Gastroesophageal sphincter (tissue), 4 donors: ENCODE results near the gene DET1. TPM values are rescaled to one million over a fixed set of nuclear protein-coding genes. Genes with fewer than 3 reads are reported as not detected.

Experiments used
- ATAC-seq: fragments of 150-250 bp; one replicate; pipeline ENCODE4 v1.9.1; 2016; ENCODE audit warnings: mild to moderate bottlenecking, moderate library complexity
- H3K27ac ChIP-seq, 4 donors: fragments of 200-600 bp; sonication (generic) in 3 of 4; 1 replicate in 3 of 4; 2 replicates in 1 of 4; pipeline ENCODE4 v1.5.1; 2016 to 2019
- H3K27me3 ChIP-seq: fragments of 200-600 bp; sonication (generic); one replicate; pipeline ENCODE4 v1.5.1; 2019
- H3K36me3 ChIP-seq, 2 donors: fragments of 200-600 bp; sonication (generic); one replicate each; pipeline ENCODE4 v1.5.1; 2019; ENCODE audit warnings: control low read depth in 1 of 2
- H3K4me1 ChIP-seq, 3 donors: fragments of 200-600 bp; sonication (generic); 1 replicate in 2 of 3; 2 replicates in 1 of 3; pipeline ENCODE4 v1.5.1; 2016 to 2019; ENCODE audit warnings: control low read depth in 2 of 3
- H3K4me3 ChIP-seq, 2 donors: fragments of 200-600 bp; sonication (generic); one replicate each; pipeline ENCODE4 v1.5.1; 2019; ENCODE audit warnings: mild to moderate bottlenecking in 1 of 2, moderate library complexity in 1 of 2
- H3K9me3 ChIP-seq, 3 donors: fragments of 200-600 bp; sonication (generic); one replicate each; pipeline ENCODE4 v1.5.1; 2017 to 2019; ENCODE audit warnings: control low read depth in 2 of 3
- CTCF ChIP-seq, 4 experiments: fragments of 200-600 bp in 2 of 4; fragments of 450-650 bp in 2 of 4; sonication (generic) in 1 of 4; IDR thresholded peaks; one replicate each; pipeline ENCODE4 v1.5.1; 2017 to 2019; ENCODE audit warnings: antibody characterized with exemption in 4 of 4, mild to moderate bottlenecking in 2 of 4, moderate library complexity in 2 of 4
- EP300 ChIP-seq: sonication (generic); formaldehyde crosslinking; IDR thresholded peaks from one replicate; pipeline ENCODE4 v1.6.1; 2017; ENCODE audit warnings: antibody characterized with exemption, mild to moderate bottlenecking
- POLR2A ChIP-seq, 2 donors: fragments of 450-650 bp; IDR thresholded peaks; one replicate each; pipeline ENCODE4 v1.6.1; 2017; ENCODE audit warnings: antibody characterized with exemption in 2 of 2, mild to moderate bottlenecking in 2 of 2, moderate library complexity in 1 of 2
- POLR2AphosphoS5 ChIP-seq: sonication (generic); formaldehyde crosslinking; IDR thresholded peaks from one replicate; pipeline ENCODE4 v1.6.1; 2017; ENCODE audit warnings: antibody characterized with exemption
- WGBS, 2 donors: methylation state at CpG; one replicate each; pipeline ENCODE4 v1.1.5; 2018; ENCODE audit warnings: low coverage in 1 of 2; 5-methylcytosine and 5-hydroxymethylcytosine counted together
- total RNA-seq, 4 donors: library from RNA; depleted of rRNA; stranded (reverse); fragments of >200 nt; gene quantifications; one replicate each; pipeline ENCODE4 v1.1.0, GENCODE V29; 2016

The DET1 gene
- total RNA-seq, 4 donors from 2014 or later: 1.3 to 11.5 (median 6.6) TPM

- no peaks in the 10 kb centered on the region for H3K4me1 ChIP-seq
- H3K27me3 ChIP-seq: no peaks in the 10 kb centered on the region
- ATAC-seq: no peak
- no peak overlapping the region for H3K4me3 ChIP-seq
- TF ChIP-seq CTCF (IDR thresholded peaks at IDR 0.05): no peak
- TF ChIP-seq POLR2A (IDR thresholded peaks at IDR 0.05): no peak
- no peak for TF ChIP-seq POLR2AphosphoS5
- no peak for TF ChIP-seq EP300
- H3K9me3 ChIP-seq: no peaks in the 10 kb centered on the region
- H3K27ac ChIP-seq: no peak overlapping the region
- peaks cover 0 to 94% of the 10 kb centered on the region in 2 donors for H3K36me3 ChIP-seq
Observed at GRCh38 chr15:88506628-88507027, 39.9 kb downstream of the DET1 start.

- ATAC-seq: no peak
- TF ChIP-seq CTCF (IDR thresholded peaks at IDR 0.05): no peak
- TF ChIP-seq EP300: no peak
- TF ChIP-seq POLR2AphosphoS5: no peak
- TF ChIP-seq POLR2A (IDR thresholded peaks at IDR 0.05): no peak
- Histone ChIP-seq H3K4me3 (no peak overlapping the region), H3K36me3 (peaks cover 0 to 88% of the 10 kb centered on the region in 2 donors), H3K4me1 (no peaks in the 10 kb centered on the region), H3K27ac (no peak overlapping the region), H3K9me3 (no peaks in the 10 kb centered on the region), H3K27me3 (no peaks in the 10 kb centered on the region)
- 100% methylated on average over 2 of the region's 2 CpGs; no CpG with 5 or more reads in 1 of the 2 donors for WGBS, 2 donors
Observed at GRCh38 chr15:88505721-88506120, 40.8 kb downstream of the DET1 start.

- Histone ChIP-seq H3K27me3 (no peaks in the 10 kb centered on the region), H3K36me3 (peaks cover 0 to 80% of the 10 kb centered on the region in 2 donors), H3K4me3 (no peak overlapping the region), H3K27ac (no peak overlapping the region), H3K9me3 (no peaks in the 10 kb centered on the region), H3K4me1 (no peaks in the 10 kb centered on the region)
- TF ChIP-seq CTCF (IDR thresholded peaks at IDR 0.05): no peak
- TF ChIP-seq POLR2AphosphoS5: no peak
- no peak for TF ChIP-seq POLR2A (IDR thresholded peaks at IDR 0.05)
- no peak for TF ChIP-seq EP300
- ATAC-seq: no peak
- WGBS, 2 donors: 75% methylated on average over 1 of the region's 1 CpG; no CpG with 5 or more reads in 1 of the 2 donors
Observed at GRCh38 chr15:88504445-88504844, 42.0 kb downstream of the DET1 start.

- 61% methylated on average over 3 of the region's 3 CpGs; no CpG with 5 or more reads in 1 of the 2 donors for WGBS, 2 donors
- no peak for TF ChIP-seq POLR2AphosphoS5
- no peak for TF ChIP-seq POLR2A (IDR thresholded peaks at IDR 0.05)
- no peak for TF ChIP-seq EP300
- no peak for TF ChIP-seq CTCF (IDR thresholded peaks at IDR 0.05)
- no peak overlapping the region for H3K27ac ChIP-seq
- no peaks in the 10 kb centered on the region for H3K9me3 ChIP-seq
- ATAC-seq: no peak
- no peaks in the 10 kb centered on the region for H3K4me1 ChIP-seq
- H3K36me3 ChIP-seq: peaks cover 0 to 77% of the 10 kb centered on the region in 2 donors
- H3K27me3 ChIP-seq: no peaks in the 10 kb centered on the region
- H3K4me3 ChIP-seq: no peak overlapping the region
Observed at GRCh38 chr15:88498996-88499395, 47.5 kb downstream of the DET1 start.

GRCh38 chr15:88497109-88497765, 49.2 kb downstream of the DET1 start:
- H3K4me1 ChIP-seq: no peaks in the 10 kb centered on the region
- no peaks in the 10 kb centered on the region for H3K27me3 ChIP-seq
- no peak overlapping the region for H3K4me3 ChIP-seq
- WGBS, 2 donors: 87 to 94% methylated on average over 4 to 6 of the region's 11 CpGs
- no peaks in the 10 kb centered on the region for H3K9me3 ChIP-seq
- peaks cover 0 to 69% of the 10 kb centered on the region in 2 donors for H3K36me3 ChIP-seq
- no peak for ATAC-seq
- H3K27ac ChIP-seq: no peak overlapping the region
- no peak for TF ChIP-seq POLR2AphosphoS5
- TF ChIP-seq CTCF (IDR thresholded peaks at IDR 0.05): no peak
- TF ChIP-seq EP300: no peak
- TF ChIP-seq POLR2A (IDR thresholded peaks at IDR 0.05): no peak
